Right lobe of liver (tissue), 4 donors: ENCODE results near the gene CTXND2.

Experiments used
- CTCF ChIP-seq, 4 donors: fragments of 200-600 bp in 3 of 4; fragments of 450-650 bp in 1 of 4; IDR thresholded peaks; one replicate each; pipeline versions ENCODE4 v1.5.1 to v1.8.0; 2016 to 2022; ENCODE audit warnings: antibody characterized with exemption in 4 of 4, mild to moderate bottlenecking in 2 of 4
- POLR2A ChIP-seq: fragments of 450-650 bp; IDR thresholded peaks from one replicate; pipeline ENCODE4 v1.6.1; 2017; ENCODE audit warnings: antibody characterized with exemption, mild to moderate bottlenecking
- donor health status: DM: no; HTN: no; CAD: no.
- donor health status: DM: no; HTN: no; CAD: no.
- donor health status: DM: no; HTN: yes; CAD: no.

DNA sequence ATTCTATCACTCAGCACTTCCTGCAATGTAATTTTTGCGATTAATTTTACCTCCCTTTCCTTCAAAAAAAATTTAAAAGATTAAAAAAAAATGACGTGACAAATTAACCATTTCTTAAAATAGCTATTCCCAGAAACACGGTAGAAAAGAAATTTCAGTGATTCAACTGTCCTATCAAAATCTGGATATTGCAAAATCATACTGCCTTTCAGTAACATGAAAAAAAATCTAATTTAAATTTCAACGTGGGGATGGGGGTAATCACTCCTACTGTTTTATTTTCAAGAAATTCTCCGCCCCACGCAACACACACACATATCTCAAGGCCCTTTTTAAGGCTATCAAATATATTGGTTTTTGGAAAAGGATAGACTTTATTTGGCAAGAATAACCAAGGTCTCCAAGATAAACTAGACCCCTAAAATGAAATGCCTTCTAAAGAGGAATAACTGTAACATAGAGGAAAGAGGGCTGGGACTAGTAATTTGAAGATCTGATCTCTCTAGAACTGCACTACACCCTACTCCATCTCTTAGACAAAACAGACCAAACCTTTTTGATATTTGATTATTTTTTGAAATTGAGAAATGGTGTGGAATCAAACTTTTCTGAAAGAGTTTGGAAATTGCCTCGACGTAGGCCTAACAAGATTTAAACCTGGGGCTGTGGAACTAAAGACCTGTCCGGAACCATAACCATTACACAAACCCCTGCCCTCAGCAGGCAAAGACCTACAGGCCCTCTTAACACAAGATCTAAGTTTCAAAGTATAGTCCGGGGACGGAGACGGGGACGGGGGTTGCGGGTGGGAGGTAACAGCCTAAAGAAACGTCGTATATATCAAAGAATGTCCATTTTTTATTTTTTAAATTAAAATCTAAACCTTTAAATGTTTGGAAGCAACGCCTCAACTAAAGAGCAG is 11.5 kb upstream of the CTXND2 start:
- no peak for TF ChIP-seq CTCF (IDR thresholded peaks at IDR 0.05)
- TF ChIP-seq POLR2A: no peak
